Peyer's patch (tissue), 4 donors: ENCODE results near the gene ZNF827.

Source experiments
- POLR2A ChIP-seq, 2 donors: fragments of 450-650 bp; IDR thresholded peaks; one replicate each; pipeline ENCODE4 v1.5.1; 2017; ENCODE audit warnings: antibody characterized with exemption in 2 of 2, mild to moderate bottlenecking in 2 of 2, moderate library complexity in 2 of 2
- TF ChIP-seq, protein P1 (sequence below), 6 experiments: fragments of 450-650 bp in 4 of 6; fragments of 200-600 bp in 2 of 6; sonication (generic) in 1 of 6; IDR thresholded peaks; one replicate each; pipeline ENCODE4 v1.5.1; 2017 to 2019; ENCODE audit warnings: antibody characterized with exemption in 6 of 6, mild to moderate bottlenecking in 3 of 6, moderate library complexity in 1 of 6

- TF ChIP-seq, protein P1, sequence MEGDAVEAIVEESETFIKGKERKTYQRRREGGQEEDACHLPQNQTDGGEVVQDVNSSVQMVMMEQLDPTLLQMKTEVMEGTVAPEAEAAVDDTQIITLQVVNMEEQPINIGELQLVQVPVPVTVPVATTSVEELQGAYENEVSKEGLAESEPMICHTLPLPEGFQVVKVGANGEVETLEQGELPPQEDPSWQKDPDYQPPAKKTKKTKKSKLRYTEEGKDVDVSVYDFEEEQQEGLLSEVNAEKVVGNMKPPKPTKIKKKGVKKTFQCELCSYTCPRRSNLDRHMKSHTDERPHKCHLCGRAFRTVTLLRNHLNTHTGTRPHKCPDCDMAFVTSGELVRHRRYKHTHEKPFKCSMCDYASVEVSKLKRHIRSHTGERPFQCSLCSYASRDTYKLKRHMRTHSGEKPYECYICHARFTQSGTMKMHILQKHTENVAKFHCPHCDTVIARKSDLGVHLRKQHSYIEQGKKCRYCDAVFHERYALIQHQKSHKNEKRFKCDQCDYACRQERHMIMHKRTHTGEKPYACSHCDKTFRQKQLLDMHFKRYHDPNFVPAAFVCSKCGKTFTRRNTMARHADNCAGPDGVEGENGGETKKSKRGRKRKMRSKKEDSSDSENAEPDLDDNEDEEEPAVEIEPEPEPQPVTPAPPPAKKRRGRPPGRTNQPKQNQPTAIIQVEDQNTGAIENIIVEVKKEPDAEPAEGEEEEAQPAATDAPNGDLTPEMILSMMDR (IDR thresholded peaks at IDR 0.05) = no peak
- TF ChIP-seq POLR2A (IDR thresholded peaks at IDR 0.05) = no peak
Observed at GRCh38 chr4:145895056-145895455, 43.6 kb downstream of the ZNF827 start.
